H1 (cell line): ENCODE data around the gene JAKMIP3. TPM values are rescaled to one million over a fixed set of nuclear protein-coding genes. Genes with fewer than 3 reads are reported as not detected.

Experiments used
- CEBPB ChIP-seq: IDR thresholded peaks from 2 replicates; pipeline ENCODE4 v1.6.1; 2012; ENCODE audit warnings: low read depth, low read length
- CHD1 ChIP-seq: IDR thresholded peaks from 2 replicates; pipeline ENCODE4 v1.6.1; 2012; ENCODE audit warnings: low read depth, low read length, improper control_type of control experiment
- SAP30 ChIP-seq: fragments of 300-600 bp; sonication (generic); IDR thresholded peaks from 2 replicates; pipeline ENCODE4 v1.7.1; 2012; ENCODE audit warnings: low read length, moderate library complexity, mild to moderate bottlenecking, inconsistent platforms; ENCODE audit not compliant: insufficient read depth, insufficient replicate concordance
- SUZ12 ChIP-seq: fragments of 200-600 bp; sonication (generic); IDR thresholded peaks from 2 replicates; pipeline ENCODE4 v1.6.1; 2012; ENCODE audit warnings: mild to moderate bottlenecking, inconsistent platforms, low read length, moderate library complexity, mixed read lengths
- TAF1 ChIP-seq: IDR thresholded peaks from 2 replicates; pipeline ENCODE4 v1.6.1; 2011; ENCODE audit warnings: mild to moderate bottlenecking, low read depth, low read length
- polyA plus RNA-seq, 7 experiments: library from polyadenylated mRNA; depleted of rRNA in 3 of 7; stranded (reverse) in 5 of 7; unstranded in 2 of 7; fragments of >200 nt in 5 of 7; fragments of 200-250 nt in 2 of 7; gene quantifications; 1 replicate in 5 of 7; 2 replicates in 1 of 7; 4 replicates in 1 of 7; pipeline versions ENCODE4 v1.2.1 to v1.2.3, GENCODE V29; 2011 to 2013; ENCODE audit warnings: missing spikeins in 2 of 7, mixed read lengths in 2 of 7
- total RNA-seq: library from RNA; stranded (reverse); fragmentation: NEBNext Ultra II Directional; extraction: Animal tissue kit (Norgen Biotek cat#: 25700); gene quantifications from 2 replicates; pipeline ENCODE4 v1.2.1, GENCODE V29; 2021
- TF ChIP-seq, protein P1 (sequence below): IDR thresholded peaks from 2 replicates; pipeline ENCODE4 v1.6.1; 2012; ENCODE audit warnings: inconsistent platforms

The JAKMIP3 gene
- total and polyA plus RNA-seq, 2 of the 8 experiments (the other 6 are each of a cell fraction or from before 2014, with no cell fraction given) = 0.83 to 0.91 TPM

DNA sequence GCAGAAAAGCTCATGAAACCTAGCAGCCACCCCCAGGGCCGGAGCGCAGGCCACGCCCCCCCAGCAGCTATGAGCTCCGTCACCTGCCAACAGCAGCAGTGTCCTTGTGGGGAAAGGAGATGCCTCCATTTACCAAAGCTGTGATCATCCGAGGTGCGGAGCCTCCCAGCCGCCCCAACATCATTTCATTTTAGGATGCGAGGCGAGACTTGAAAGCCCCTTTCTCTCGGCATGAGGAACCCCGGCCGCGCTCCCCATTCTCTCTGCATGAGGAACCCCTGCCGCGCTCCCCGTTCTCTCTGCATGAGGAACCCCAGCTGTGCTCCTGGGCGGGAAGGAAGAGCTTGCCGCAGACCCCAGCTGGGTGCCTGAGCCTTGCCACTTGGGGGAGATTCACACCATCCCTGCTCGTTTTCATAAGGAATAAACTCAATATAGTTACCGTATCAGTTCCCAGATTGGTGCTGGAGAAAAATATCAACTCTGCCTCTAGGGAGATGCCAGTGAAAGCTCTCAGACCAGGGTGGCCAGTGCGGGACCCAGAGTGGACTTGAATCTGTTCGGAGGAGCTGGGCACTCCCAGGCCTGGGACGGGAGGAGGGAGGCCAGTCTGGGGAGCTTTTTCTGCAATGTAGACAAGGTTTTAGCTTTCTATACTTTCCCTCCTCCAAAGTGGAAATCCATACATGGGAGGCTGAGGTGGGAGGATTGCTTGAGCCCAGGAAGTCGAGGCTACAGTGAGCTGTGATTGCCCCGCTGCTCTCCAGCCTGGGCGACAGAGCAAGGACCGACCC lies 35.0 kb downstream of the JAKMIP3 start (continued):
- no peak for TF ChIP-seq CHD1
- no peak for TF ChIP-seq SUZ12
- no peak for TF ChIP-seq CEBPB
- TF ChIP-seq SAP30 = no peak
- TF ChIP-seq, protein P1, sequence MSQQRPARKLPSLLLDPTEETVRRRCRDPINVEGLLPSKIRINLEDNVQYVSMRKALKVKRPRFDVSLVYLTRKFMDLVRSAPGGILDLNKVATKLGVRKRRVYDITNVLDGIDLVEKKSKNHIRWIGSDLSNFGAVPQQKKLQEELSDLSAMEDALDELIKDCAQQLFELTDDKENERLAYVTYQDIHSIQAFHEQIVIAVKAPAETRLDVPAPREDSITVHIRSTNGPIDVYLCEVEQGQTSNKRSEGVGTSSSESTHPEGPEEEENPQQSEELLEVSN = no peak
- TF ChIP-seq TAF1 = no peak
